GM12878 (cell line): ENCODE data around the gene FLT1.

ENCODE experiments used
- CTCF ChIP-seq, 3 experiments: IDR thresholded peaks in 2 of 3; conservative IDR thresholded peaks in 1 of 3; 2 replicates each; pipeline ENCODE4 v1.5.1; 2011; ENCODE audit warnings: low read depth in 3 of 3, low read length in 3 of 3, mild to moderate bottlenecking in 3 of 3, control low read depth in 2 of 3, moderate library complexity in 2 of 3, inconsistent platforms in 1 of 3, mixed read lengths in 1 of 3; ENCODE audit not compliant: control insufficient read depth in 2 of 3, insufficient read depth in 1 of 3; ENCODE audit errors: extremely low read depth in 1 of 3
- MAX ChIP-seq: IDR thresholded peaks from 2 replicates; pipeline ENCODE4 v1.6.1; 2012; ENCODE audit warnings: low read depth, low read length, improper control_type of control experiment
- MXI1 ChIP-seq: fragments of 150-350 bp; IDR thresholded peaks from 2 replicates; pipeline ENCODE4 v1.6.1; 2011; ENCODE audit warnings: low read depth, mild to moderate bottlenecking, inconsistent platforms, low read length, improper control_type of control experiment
- POLR2A ChIP-seq: IDR thresholded peaks from 2 replicates; pipeline ENCODE4 v1.6.1; 2011; ENCODE audit warnings: low read depth, mild to moderate bottlenecking, low read length

GRCh38 chr13:28510542-28510941, 15.6 kb upstream of the FLT1 start:
- TF ChIP-seq POLR2A (no peak), MXI1 (no peak), CTCF (IDR thresholded peaks at IDR 0.05 in 2 of 3, conservative IDR thresholded peaks at IDR 0.05 in 1 of 3; ENCODE audit: control insufficient read depth in 2 of 3, extremely low read depth in 1 of 3, insufficient read depth in 1 of 3, low read depth in 3 of 3, low read length in 3 of 3) (no peak), MAX (no peak)
